GM19025 (cell line): Measurements from ENCODE around the gene SVIP.

ENCODE experiments used
- ATAC-seq: cut with Tn5 transposase; IDR thresholded peaks from one replicate; pipeline ENCODE4 v1.9.1; 2021; ENCODE audit warnings: mild to moderate bottlenecking, low read depth, moderate library complexity; ENCODE audit not compliant: unreplicated experiment

The SVIP gene

DNA sequence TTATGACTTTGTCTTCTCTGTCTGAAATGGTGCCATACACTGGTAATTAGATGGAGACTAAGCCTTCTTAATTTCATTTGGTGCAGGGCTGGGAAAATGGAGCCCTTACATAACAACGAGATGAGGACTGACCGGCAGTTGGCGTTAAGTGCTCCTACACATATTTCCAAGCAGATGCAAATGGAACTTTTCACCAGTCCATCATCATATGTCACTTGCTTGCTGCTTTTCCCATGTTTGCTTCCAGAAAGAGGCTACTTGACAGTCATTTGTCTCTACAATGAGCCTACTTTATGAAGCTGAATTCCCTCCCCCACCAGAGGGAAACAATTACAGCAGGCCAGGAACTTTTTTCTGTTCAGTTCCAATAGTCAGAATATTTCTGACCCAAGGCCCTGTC lies 32.6 kb downstream of the SVIP start:
- no peak for ATAC-seq

DNA sequence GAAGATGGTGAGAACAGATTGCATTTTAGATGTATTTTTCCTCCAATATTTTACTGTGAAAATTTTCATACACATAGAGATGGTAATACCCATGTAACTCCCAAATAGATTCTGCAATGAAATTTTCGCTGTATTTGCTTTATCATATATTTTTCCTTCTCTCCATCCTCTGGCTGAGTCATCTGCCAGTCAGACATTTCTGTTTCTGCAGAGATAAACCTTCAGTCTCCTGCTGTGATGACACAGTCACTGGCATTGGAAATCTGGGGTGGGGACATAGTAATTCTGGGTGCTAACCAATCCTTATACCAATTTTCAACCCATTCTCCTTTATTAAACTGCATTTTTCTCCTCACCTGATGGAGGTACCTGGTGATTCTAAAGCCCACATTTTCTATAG lies 33.7 kb downstream of the SVIP start:
- ATAC-seq, result no peak

DNA sequence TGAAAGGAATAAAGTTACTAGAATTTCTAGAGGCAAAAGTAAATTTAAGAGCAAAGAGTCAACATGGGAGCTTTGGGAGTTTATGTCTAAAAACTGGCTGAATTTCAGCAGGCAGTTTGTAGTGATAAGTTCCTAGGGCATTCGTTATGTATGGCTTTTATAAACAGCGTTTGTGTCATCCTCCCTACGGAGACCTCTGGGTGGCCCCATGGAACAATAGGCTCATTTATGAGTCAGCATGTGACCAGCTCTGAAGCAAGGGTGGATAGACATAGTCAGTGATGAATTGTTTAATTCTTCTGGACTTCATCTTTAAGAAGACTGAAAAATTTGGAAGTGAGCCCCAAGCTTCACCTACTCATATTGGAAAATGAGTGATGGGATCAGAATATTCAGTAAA lies 37.1 kb downstream of the SVIP start:
- ATAC-seq, result no peak

DNA sequence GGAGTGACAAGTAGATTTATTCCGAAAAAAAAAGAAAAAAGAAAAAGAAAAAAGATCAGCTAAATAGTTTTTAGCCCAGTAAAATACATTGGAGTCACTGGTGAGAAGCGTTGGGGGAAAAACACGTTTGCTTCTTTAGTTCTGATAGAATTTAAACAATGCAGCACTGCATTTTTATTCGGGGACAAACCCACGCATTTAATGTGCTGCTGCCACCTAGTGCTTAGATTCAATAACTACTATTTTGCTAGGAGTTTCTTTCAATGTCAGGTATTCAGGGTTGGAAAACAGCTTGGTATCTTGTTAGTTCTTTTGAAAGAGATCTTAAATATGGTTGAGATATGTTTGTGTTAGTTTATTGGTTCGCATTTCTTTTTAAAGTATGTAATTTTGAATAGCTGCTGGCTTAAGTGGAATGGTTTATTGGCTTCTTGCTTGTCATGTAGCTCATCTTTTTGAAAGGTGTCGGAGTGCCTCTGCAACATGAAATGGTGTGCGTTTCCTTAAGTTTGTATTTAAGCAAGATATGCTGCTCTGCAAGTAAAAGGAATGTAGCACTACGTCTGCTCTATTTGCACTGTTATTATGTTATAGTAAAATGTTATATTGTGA lies 41.9 kb downstream of the SVIP start:
- peak; percentile 30 for ATAC-seq

DNA sequence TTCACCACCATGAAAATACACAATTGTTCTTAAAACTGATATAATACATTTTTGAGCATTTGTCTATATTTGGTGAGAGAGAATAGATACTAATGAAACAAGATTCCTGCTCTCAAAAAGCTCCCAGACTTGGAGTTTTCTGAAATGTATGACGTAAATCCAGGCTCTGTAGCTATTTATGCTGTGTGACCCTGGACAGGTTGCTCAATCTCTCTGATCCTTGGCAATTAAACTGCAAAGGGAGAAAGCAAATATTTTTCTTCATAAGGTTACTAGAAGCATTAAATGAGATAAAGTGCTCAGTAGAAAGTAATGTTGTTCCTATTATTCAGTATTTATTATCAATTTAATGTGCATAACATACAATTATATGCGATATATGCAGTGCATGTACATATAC lies 42.5 kb downstream of the SVIP start:
- no peak for ATAC-seq

DNA sequence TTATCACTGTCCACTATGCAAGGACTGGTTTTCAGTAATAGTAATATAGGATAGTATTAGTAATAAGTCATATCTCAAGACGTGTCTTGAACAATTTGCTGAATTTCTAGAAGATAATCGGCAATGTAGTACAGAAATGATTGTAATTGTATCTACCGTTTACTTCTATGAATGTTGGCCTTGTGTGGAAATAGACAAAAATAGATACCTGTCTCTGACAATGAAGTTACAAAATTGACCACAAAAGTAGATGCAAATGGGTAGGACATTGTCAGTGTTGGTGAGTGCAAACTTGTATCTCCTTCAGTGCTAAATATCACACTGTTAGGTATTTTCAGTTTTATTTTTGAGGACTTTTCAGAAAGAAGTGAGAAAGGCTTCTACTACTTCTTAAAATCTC lies 43.1 kb downstream of the SVIP start:
- ATAC-seq, result peak; percentile 76

DNA sequence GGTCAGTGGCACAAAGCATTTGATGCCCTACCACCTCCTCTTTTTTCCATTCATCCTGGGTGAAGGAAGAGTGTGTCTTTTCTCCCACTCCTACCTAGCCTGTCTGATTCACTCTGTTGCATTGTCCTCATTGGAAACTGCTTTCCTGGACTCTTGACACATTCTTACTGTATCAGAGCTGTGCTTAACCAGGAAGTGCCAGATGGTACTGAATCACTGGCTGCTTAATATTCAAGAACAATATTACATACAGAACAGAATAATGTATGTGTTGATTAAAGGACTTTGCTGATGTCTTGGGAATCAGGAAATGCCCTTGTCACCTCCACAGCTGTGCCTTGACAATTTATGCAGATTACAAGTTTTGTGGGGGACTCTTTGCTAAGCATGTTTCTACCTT lies 44.4 kb downstream of the SVIP start:
- ATAC-seq, result no peak

DNA sequence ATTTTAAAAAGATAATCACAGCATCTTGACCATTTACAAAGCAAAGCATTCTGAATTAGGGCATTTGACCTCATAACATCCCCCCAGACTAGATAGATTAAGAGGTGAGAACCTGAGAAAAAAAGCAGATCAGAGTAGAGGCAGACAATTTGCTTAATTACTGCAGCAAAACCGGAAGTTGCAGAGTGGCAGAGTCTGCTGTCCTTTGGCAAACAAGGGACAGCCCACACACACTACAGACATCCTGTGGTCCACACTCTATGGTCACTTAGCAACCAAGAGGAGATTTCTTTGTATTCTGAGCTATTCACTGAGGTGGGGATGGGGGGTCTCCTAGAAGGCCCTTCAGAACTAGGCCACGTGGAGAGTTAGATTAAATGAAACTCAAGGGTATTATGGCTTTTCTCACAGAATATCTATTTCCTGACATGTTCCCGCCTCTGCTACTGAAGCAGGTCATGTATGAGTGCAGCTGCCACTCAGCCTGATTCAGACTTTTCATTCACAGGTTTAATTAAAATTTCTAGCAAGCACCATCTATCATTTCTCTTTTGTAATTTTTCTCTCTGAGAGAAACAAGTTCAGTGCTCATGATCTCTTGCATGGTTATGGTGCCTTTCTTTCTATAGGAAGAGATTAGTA lies 48.5 kb downstream of the SVIP start:
- peak; percentile 84 for ATAC-seq

DNA sequence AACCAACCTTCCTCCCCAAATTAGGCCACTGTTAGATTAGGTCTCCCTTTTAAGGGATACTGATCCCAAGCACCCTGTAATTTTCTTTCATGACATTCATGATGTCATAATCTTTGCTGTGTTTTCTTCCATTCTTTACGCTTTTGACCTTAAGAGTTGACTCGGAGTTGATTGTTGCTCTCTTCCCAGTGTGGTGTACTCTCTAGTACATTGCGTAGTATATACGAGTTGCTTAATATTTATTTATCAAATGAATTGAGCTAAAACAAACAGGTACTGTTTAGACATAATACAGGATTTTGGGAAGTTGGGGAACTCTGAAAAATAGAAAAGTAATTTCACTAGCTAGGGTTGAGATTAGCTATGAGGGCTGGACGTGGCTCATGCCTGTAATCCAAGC lies 49.8 kb downstream of the SVIP start:
- ATAC-seq, result no peak

DNA sequence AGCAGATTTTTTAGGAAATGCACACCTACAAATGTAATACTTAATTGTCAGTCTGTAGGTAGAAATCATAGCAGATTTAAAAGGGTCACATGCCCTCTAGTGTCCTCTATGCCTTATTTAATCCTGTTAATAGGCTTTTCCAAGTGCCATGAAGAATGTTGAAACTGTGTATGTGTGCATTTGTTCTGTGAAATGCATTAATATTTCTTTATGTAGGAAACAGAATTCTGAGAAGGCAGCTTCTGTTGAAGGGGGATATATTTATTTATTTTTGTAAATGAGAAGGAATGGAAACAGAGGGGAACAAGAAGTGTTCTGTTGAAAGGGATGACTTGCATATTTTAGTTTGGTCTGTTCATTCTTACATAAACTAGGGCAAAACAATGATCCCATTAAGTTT lies 51.0 kb downstream of the SVIP start:
- no peak for ATAC-seq

DNA sequence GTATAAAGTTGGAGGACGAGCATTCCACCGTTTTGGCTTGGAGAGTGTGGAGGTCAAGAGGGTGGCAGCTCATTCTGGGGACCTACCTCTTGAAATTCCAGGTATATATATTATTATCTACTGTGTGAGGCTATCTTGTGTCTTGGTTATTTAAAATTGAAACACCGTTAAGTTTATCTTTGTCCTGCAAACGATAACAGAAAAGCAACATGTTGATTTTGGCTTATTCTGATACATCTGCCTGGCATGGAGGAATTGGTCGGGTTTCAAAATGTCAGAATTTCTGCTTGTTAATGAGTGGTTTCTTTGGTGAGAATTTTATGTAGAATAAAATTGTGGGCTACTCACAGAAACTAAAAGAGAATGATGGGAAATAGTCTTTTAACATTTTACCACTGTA lies 54.4 kb downstream of the SVIP start:
- no peak for ATAC-seq

DNA sequence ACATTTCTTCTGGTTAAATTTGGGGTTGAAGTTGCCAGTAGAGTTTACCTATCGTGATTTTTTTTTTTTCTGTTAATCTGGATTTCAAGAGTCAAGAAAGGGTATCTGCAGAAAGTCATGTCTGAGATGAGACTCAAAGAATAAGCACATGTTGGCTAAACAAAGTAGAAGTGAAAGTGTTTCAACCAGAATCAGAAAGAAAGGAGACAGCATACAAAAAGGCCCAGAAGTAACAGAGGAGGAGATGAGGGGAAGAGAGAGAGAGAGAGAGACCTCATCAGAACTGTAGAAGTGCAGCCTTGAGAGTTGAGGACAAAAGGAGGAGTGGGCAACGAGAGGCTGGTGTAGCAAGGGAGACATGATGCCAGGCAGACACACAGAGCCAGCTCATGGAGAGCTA lies 54.9 kb downstream of the SVIP start:
- peak; percentile 74 for ATAC-seq

DNA sequence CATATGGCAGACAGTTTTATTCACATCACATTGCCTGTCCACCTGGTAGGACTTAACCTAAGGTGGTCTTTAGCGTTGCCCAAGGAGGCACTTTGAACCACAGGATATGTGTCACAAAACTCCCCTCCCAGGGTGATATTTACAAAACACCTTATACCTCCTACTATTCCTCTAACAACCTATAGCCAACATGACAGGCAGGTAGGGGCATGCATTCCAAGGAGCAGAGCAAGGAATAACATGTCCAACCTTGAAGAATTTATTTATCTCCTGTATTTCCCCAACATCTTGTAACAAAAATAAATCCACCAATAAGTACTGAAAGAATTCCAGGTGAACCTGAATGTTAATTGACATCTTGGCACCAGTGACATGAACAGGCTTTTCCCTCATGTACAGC lies 60.5 kb downstream of the SVIP start:
- no peak for ATAC-seq
